Cardiac fibroblast (primary cell): ENCODE data around the gene SEMA3G.
A peak's percentile ranks its signal among the peaks of the same experiment; 100 is the strongest.

Experiments
- DNase-seq, 2 donors: peaks; one replicate each; pipeline versions ENCODE4 v3.0.0 to v3.0.0-alpha.2; 2010; ENCODE audit warnings: low read depth in 2 of 2
- H3K4me3 ChIP-seq, 2 donors: replicated peaks in 1 of 2; 1 replicate in 1 of 2; 2 replicates in 1 of 2; pipeline ENCODE4 v1.5.1; 2011; ENCODE audit warnings: low read depth in 2 of 2, low read length in 2 of 2, mild to moderate bottlenecking in 2 of 2, moderate library complexity in 1 of 2
- TF ChIP-seq, protein P1 (sequence below): IDR thresholded peaks from one replicate; pipeline ENCODE4 v1.5.1; 2011; ENCODE audit warnings: low read depth, mild to moderate bottlenecking, low read length, inconsistent platforms

SEMA3G gene

GRCh38 chr3:52489453-52489852 is 44.5 kb upstream of the SEMA3G start:
- H3K4me3 ChIP-seq, result no peak overlapping the region

GRCh38 chr3:52488746-52489145 is 43.8 kb upstream of the SEMA3G start:
- DNase-seq, result no peak
- no peak overlapping the region for H3K4me3 ChIP-seq
- TF ChIP-seq, protein P1, sequence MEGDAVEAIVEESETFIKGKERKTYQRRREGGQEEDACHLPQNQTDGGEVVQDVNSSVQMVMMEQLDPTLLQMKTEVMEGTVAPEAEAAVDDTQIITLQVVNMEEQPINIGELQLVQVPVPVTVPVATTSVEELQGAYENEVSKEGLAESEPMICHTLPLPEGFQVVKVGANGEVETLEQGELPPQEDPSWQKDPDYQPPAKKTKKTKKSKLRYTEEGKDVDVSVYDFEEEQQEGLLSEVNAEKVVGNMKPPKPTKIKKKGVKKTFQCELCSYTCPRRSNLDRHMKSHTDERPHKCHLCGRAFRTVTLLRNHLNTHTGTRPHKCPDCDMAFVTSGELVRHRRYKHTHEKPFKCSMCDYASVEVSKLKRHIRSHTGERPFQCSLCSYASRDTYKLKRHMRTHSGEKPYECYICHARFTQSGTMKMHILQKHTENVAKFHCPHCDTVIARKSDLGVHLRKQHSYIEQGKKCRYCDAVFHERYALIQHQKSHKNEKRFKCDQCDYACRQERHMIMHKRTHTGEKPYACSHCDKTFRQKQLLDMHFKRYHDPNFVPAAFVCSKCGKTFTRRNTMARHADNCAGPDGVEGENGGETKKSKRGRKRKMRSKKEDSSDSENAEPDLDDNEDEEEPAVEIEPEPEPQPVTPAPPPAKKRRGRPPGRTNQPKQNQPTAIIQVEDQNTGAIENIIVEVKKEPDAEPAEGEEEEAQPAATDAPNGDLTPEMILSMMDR, result no peak

More at GRCh38 chr3:52489453-52489852, 44.5 kb upstream of the SEMA3G start:
- DNase-seq, result no peak
- TF ChIP-seq, protein P1, result no peak

DNA sequence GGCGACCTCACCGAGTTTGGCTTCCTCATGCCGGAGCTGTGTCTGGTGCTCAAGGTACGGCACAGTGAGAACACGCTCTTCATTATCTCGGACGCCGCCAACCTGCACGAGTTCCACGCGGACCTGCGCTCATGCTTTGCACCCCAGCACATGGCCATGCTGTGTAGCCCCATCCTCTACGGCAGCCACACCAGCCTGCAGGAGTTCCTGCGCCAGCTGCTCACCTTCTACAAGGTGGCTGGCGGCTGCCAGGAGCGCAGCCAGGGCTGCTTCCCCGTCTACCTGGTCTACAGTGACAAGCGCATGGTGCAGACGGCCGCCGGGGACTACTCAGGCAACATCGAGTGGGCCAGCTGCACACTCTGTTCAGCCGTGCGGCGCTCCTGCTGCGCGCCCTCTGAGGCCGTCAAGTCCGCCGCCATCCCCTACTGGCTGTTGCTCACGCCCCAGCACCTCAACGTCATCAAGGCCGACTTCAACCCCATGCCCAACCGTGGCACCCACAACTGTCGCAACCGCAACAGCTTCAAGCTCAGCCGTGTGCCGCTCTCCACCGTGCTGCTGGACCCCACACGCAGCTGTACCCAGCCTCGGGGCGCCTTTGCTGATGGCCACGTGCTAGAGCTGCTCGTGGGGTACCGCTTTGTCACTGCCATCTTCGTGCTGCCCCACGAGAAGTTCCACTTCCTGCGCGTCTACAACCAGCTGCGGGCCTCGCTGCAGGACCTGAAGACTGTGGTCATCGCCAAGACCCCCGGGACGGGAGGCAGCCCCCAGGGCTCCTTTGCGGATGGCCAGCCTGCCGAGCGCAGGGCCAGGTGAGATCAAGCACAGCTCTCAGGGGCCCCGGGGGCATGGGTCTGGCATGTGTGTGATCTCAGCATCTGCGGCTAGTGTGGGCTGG is 43.1 kb upstream of the SEMA3G start:
- TF ChIP-seq, protein P1, result no peak
- DNase-seq, result no peak
- no peak overlapping the region for H3K4me3 ChIP-seq

DNA sequence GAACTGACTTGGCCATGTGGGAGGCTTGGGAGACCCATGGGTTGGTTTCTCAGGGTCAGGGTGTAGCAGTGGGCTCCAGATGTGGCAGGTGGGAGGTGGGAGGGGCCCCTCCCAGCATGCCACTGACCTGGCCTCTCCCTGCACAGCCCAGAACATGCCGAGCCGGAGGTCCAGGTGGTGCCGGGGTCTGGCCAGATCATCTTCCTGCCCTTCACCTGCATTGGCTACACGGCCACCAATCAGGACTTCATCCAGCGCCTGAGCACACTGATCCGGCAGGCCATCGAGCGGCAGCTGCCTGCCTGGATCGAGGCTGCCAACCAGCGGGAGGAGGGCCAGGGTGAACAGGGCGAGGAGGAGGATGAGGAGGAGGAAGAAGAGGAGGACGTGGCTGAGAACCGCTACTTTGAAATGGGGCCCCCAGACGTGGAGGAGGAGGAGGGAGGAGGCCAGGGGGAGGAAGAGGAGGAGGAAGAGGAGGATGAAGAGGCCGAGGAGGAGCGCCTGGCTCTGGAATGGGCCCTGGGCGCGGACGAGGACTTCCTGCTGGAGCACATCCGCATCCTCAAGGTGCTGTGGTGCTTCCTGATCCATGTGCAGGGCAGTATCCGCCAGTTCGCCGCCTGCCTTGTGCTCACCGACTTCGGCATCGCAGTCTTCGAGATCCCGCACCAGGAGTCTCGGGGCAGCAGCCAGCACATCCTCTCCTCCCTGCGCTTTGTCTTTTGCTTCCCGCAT is 42.3 kb upstream of the SEMA3G start:
- DNase-seq, result no peak
- no peak overlapping the region for H3K4me3 ChIP-seq
- TF ChIP-seq, protein P1, result no peak

DNA sequence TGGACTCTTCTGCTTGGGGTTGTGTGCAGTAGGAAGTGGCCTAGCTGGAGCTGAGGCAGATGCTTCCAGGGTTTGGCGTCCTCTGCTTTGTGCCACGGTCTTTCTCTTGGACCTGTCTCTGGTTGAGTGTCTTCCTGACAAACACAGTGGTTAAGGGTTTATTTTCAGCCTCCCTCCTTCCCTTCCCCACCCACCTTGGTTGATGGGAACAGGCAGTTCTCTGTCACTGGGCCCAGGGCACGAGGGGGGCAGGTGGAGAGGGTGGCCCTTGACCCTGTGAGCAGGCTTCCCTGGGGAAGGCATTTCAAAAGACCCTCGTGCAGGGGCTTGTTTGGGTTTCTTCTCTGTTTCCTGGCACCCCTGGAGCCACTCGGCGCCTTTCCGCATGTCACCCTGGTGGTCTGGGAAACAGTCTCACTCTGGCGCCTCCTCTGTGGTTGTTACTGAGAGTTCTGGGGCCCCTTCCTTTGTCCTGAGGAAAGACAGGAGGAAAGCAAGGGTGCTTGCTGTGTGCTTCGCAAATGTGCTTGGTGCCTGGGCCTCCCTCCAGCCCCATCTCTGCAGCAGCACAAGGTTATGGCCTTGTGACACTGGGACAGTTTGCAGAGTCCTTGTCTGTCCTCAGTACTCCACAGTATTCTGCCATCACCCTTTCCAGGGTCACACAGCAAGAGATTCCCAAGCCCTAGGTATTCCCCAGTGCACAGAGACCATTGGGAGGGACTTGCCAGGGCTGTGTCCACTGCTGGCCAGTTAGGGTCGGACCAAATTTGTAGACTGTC is 40.0 kb upstream of the SEMA3G start:
- DNase-seq, result no peak
- TF ChIP-seq, protein P1, result no peak
- H3K4me3 ChIP-seq, result no peak overlapping the region

DNA sequence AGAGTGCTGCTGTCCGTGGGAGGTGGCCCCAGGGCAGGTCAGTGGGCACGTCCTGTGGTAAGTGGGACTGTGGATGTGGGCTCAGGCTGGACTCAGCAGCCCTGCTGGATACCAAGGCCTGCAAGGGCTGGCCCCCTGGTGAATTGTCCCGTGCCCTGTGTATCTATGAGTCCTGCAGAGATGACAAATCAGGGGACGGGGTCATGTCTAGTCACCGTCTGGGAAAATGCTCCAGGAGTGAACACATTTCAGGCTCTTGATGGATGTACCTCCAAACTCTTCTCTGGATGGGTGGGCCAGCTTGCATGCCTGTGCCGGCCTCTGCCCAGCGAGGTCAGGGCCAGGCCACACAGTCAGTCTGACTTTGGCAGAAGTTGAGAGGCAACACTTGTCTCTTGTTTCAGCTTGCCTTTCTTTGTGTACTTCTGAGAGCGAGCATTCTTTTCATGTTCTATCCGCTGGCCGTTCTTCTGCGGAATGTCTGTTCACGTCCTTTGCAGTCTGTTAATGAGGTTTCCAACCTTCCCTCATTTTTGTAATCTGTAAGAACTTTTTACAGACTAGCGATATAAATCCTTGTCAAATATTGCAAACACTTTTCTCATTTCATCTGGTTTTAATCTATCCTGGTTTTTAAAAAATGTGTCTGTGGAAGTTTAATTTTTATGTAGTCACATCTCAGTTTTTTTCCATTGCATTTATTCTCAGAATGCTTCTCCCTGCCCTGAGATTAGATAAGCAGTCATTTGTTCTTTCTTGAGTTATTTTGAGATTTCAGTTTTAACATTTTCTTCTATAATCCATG is 38.9 kb upstream of the SEMA3G start:
- TF ChIP-seq, protein P1, result no peak
- DNase-seq, result peak in 1 of 2 donors; percentile 64
- H3K4me3 ChIP-seq, result no peak overlapping the region
